HG03469 (cell line): Measurements from ENCODE around the gene PHLDB3.
"Not testable (repeated sequence)": the region's sequence is repeated elsewhere in the genome, so short reads cannot be mapped to it uniquely, and the experiment has no call there.

Experiments used
- ATAC-seq: cut with Tn5 transposase; IDR thresholded peaks from one replicate; pipeline ENCODE4 v1.9.1; 2021; ENCODE audit warnings: mild to moderate bottlenecking, moderate library complexity, moderate number of reproducible peaks; ENCODE audit not compliant: unreplicated experiment

PHLDB3 gene

GRCh38 chr19:43447655-43448054 lies 56.9 kb downstream of the PHLDB3 start:
- no peak for ATAC-seq

- ATAC-seq = no peak
Observed at GRCh38 chr19:43446746-43447489, 57.6 kb downstream of the PHLDB3 start.

GRCh38 chr19:43445426-43445825 lies 59.1 kb downstream of the PHLDB3 start:
- no peak for ATAC-seq

- ATAC-seq = no peak
Observed at GRCh38 chr19:43444531-43445287, 59.8 kb downstream of the PHLDB3 start.

GRCh38 chr19:43444091-43444490 lies 60.5 kb downstream of the PHLDB3 start:
- ATAC-seq = not testable (repeated sequence)

- no peak for ATAC-seq
Observed at GRCh38 chr19:43441716-43442115, 62.8 kb downstream of the PHLDB3 start.

- ATAC-seq = no peak
Observed at GRCh38 chr19:43439709-43440063, 64.9 kb downstream of the PHLDB3 start.

- ATAC-seq = no peak
Observed at GRCh38 chr19:43439032-43439708, 65.4 kb downstream of the PHLDB3 start.

GRCh38 chr19:43438291-43439031 lies 66.1 kb downstream of the PHLDB3 start:
- no peak for ATAC-seq

GRCh38 chr19:43437712-43438111 lies 66.8 kb downstream of the PHLDB3 start:
- ATAC-seq = no peak

GRCh38 chr19:43437284-43437683 lies 67.3 kb downstream of the PHLDB3 start:
- not testable (repeated sequence) for ATAC-seq

GRCh38 chr19:43435775-43436174 lies 68.8 kb downstream of the PHLDB3 start:
- ATAC-seq = no peak

GRCh38 chr19:43433689-43434088 lies 70.9 kb downstream of the PHLDB3 start:
- ATAC-seq = no peak

GRCh38 chr19:43433358-43433673 lies 71.2 kb downstream of the PHLDB3 start:
- ATAC-seq = no peak

- ATAC-seq = no peak
Observed at GRCh38 chr19:43430976-43431375, 73.6 kb downstream of the PHLDB3 start.

GRCh38 chr19:43430142-43430710 lies 74.3 kb downstream of the PHLDB3 start:
- ATAC-seq = no peak

- no peak for ATAC-seq
Observed at GRCh38 chr19:43429395-43429794, 75.2 kb downstream of the PHLDB3 start.

- ATAC-seq = no peak
Observed at GRCh38 chr19:43425567-43426392, 78.8 kb downstream of the PHLDB3 start.
